Thymus (tissue), 11 donors: ENCODE data around the gene HECTD1. TPM values are rescaled to one million over a fixed set of nuclear protein-coding genes. Genes with fewer than 3 reads are reported as not detected.

Experiments used
- DNase-seq, 9 donors: peaks; one replicate each; pipeline ENCODE4 v3.0.0-alpha.2; 2013; ENCODE audit warnings: low spot score in 9 of 9, low read depth in 6 of 9, missing footprints in 1 of 9
- H3K27ac ChIP-seq, 2 donors: one replicate each; pipeline ENCODE4 v1.5.1; 2013; ENCODE audit warnings: control low read depth in 1 of 2, low read depth in 1 of 2, low read length in 1 of 2, mild to moderate bottlenecking in 1 of 2, moderate library complexity in 1 of 2
- H3K27me3 ChIP-seq, 2 donors: one replicate each; pipeline ENCODE4 v1.5.1; 2013; ENCODE audit warnings: low read length in 1 of 2; ENCODE audit not compliant: control insufficient read depth in 2 of 2, insufficient read depth in 1 of 2
- H3K36me3 ChIP-seq, 2 donors: one replicate each; pipeline ENCODE4 v1.5.1; 2013; ENCODE audit warnings: low read length in 1 of 2, mild to moderate bottlenecking in 1 of 2, moderate library complexity in 1 of 2; ENCODE audit not compliant: control insufficient read depth in 2 of 2, insufficient read depth in 2 of 2
- H3K4me1 ChIP-seq, 2 donors: one replicate each; pipeline ENCODE4 v1.5.1; 2013; ENCODE audit warnings: low read length in 2 of 2; ENCODE audit not compliant: control insufficient read depth in 2 of 2, insufficient read depth in 2 of 2
- H3K4me3 ChIP-seq, 2 donors: one replicate each; pipeline ENCODE4 v1.5.1; 2013; ENCODE audit warnings: low read length in 2 of 2, control low read depth in 1 of 2, mild to moderate bottlenecking in 1 of 2
- H3K9me3 ChIP-seq, 2 donors: one replicate each; pipeline ENCODE4 v1.5.1; 2013; ENCODE audit warnings: low read length in 1 of 2, mild to moderate bottlenecking in 1 of 2; ENCODE audit not compliant: control insufficient read depth in 2 of 2, insufficient read depth in 1 of 2
- WGBS: extraction: QIAGEN DNeasy Blood & Tissue Kit; methylation state at CpG from one replicate; pipeline ENCODE4 v1.1.7; 2013; 5-methylcytosine and 5-hydroxymethylcytosine counted together
- polyA plus RNA-seq: library from polyadenylated mRNA; stranded (reverse); fragments of 200-250 nt; gene quantifications from one replicate; pipeline ENCODE4 v1.2.3, GENCODE V29; 2013
- total RNA-seq: library from RNA; stranded (reverse); fragments of 120-200 nt; gene quantifications from one replicate; pipeline ENCODE4 v1.2.4, GENCODE V29; 2013
- donor health status: healthy.

Gene HECTD1
- total and polyA plus RNA-seq, 2 donors: 46.0 to 74.3 TPM

GRCh38 chr14:31173120-31173837, 34.3 kb downstream of the HECTD1 start:
- no peaks in the 10 kb centered on the region for H3K9me3 ChIP-seq
- no peaks in the 10 kb centered on the region for H3K4me1 ChIP-seq
- H3K4me3 ChIP-seq: no peak overlapping the region
- 98% methylated on average over 15 of the region's 15 CpGs for WGBS
- DNase-seq: no peak
- H3K36me3 ChIP-seq: peaks cover 17 to 55% of the 10 kb centered on the region in 2 donors
- no peak overlapping the region for H3K27ac ChIP-seq
- H3K27me3 ChIP-seq: no peaks in the 10 kb centered on the region

GRCh38 chr14:31172084-31172483, 35.5 kb downstream of the HECTD1 start:
- H3K4me3 ChIP-seq: no peak overlapping the region
- WGBS: 98% methylated on average over 6 of the region's 6 CpGs
- H3K9me3 ChIP-seq: no peaks in the 10 kb centered on the region
- H3K4me1 ChIP-seq: no peaks in the 10 kb centered on the region
- no peak overlapping the region for H3K27ac ChIP-seq
- no peak for DNase-seq
- H3K36me3 ChIP-seq: peaks cover 14 to 56% of the 10 kb centered on the region in 2 donors
- H3K27me3 ChIP-seq: no peaks in the 10 kb centered on the region

- WGBS: 100% methylated on average over 1 of the region's 1 CpG
- no peak for DNase-seq
- Histone ChIP-seq H3K9me3 (no peaks in the 10 kb centered on the region), H3K4me3 (no peak overlapping the region), H3K36me3 (peaks cover 23 to 65% of the 10 kb centered on the region in 2 donors), H3K27ac (no peak overlapping the region), H3K27me3 (no peaks in the 10 kb centered on the region), H3K4me1 (no peaks in the 10 kb centered on the region)
These were observed 37.2 kb downstream of the HECTD1 start for GRCh38 chr14:31170411-31170810.

GRCh38 chr14:31169877-31170276, 37.7 kb downstream of the HECTD1 start:
- no peaks in the 10 kb centered on the region for H3K27me3 ChIP-seq
- H3K9me3 ChIP-seq: no peaks in the 10 kb centered on the region
- no peak overlapping the region for H3K4me3 ChIP-seq
- WGBS: 97% methylated on average over 5 of the region's 5 CpGs
- peaks cover 20 to 65% of the 10 kb centered on the region in 2 donors for H3K36me3 ChIP-seq
- no peaks in the 10 kb centered on the region for H3K4me1 ChIP-seq
- DNase-seq: no peak
- H3K27ac ChIP-seq: no peak overlapping the region

GRCh38 chr14:31167032-31167431, 40.6 kb downstream of the HECTD1 start:
- Histone ChIP-seq H3K36me3 (peaks cover 23 to 67% of the 10 kb centered on the region in 2 donors), H3K27me3 (no peaks in the 10 kb centered on the region), H3K27ac (no peak overlapping the region), H3K4me1 (no peaks in the 10 kb centered on the region), H3K4me3 (no peak overlapping the region), H3K9me3 (no peaks in the 10 kb centered on the region)
- DNase-seq: no peak
- WGBS: 97% methylated on average over 5 of the region's 5 CpGs

GRCh38 chr14:31166271-31166561, 41.4 kb downstream of the HECTD1 start:
- Histone ChIP-seq H3K4me3 (no peak overlapping the region), H3K27ac (no peak overlapping the region), H3K4me1 (no peaks in the 10 kb centered on the region), H3K36me3 (peaks cover 29 to 64% of the 10 kb centered on the region in 2 donors), H3K9me3 (no peaks in the 10 kb centered on the region), H3K27me3 (no peaks in the 10 kb centered on the region)
- no peak for DNase-seq
- WGBS: 98% methylated on average over 3 of the region's 3 CpGs

- Histone ChIP-seq H3K27ac (no peak overlapping the region), H3K9me3 (no peaks in the 10 kb centered on the region), H3K4me3 (no peak overlapping the region), H3K27me3 (no peaks in the 10 kb centered on the region), H3K4me1 (no peaks in the 10 kb centered on the region), H3K36me3 (peaks cover 36 to 63% of the 10 kb centered on the region in 2 donors)
- DNase-seq: no peak
- WGBS: 98% methylated on average over 4 of the region's 4 CpGs
These were observed 43.5 kb downstream of the HECTD1 start for GRCh38 chr14:31164115-31164514.

- H3K4me1 ChIP-seq: no peaks in the 10 kb centered on the region
- H3K27ac ChIP-seq: no peak overlapping the region
- no peaks in the 10 kb centered on the region for H3K27me3 ChIP-seq
- no peak for DNase-seq
- peaks cover 36 to 63% of the 10 kb centered on the region in 2 donors for H3K36me3 ChIP-seq
- no peak overlapping the region for H3K4me3 ChIP-seq
- H3K9me3 ChIP-seq: no peaks in the 10 kb centered on the region
- WGBS: 93% methylated on average over 16 of the region's 16 CpGs
These were observed 44.5 kb downstream of the HECTD1 start for GRCh38 chr14:31162910-31163649.

- no peak for DNase-seq
- Histone ChIP-seq H3K4me1 (no peaks in the 10 kb centered on the region), H3K36me3 (peaks cover 26 to 56% of the 10 kb centered on the region in 2 donors), H3K4me3 (no peak overlapping the region), H3K9me3 (no peaks in the 10 kb centered on the region), H3K27me3 (no peaks in the 10 kb centered on the region), H3K27ac (no peak overlapping the region)
- 89% methylated on average over 5 of the region's 5 CpGs for WGBS
These were observed 46.3 kb downstream of the HECTD1 start for GRCh38 chr14:31161274-31161673.
